Ovary (tissue), 3 donors: ENCODE results near the gene NTRK3.

Source experiments
- POLR2A ChIP-seq: fragments of 450-650 bp; IDR thresholded peaks from one replicate; pipeline ENCODE4 v1.6.1; 2017; ENCODE audit warnings: antibody characterized with exemption, mild to moderate bottlenecking, moderate library complexity
- TF ChIP-seq, protein P1 (sequence below), 3 donors: fragments of 450-650 bp in 2 of 3; fragments of 200-600 bp in 1 of 3; IDR thresholded peaks; one replicate each; pipeline versions ENCODE4 v1.5.1 to v1.8.0; 2016 to 2022; ENCODE audit warnings: antibody characterized with exemption in 3 of 3, mild to moderate bottlenecking in 1 of 3
- donor health status: DM: no; HTN: no; CAD: no.

DNA sequence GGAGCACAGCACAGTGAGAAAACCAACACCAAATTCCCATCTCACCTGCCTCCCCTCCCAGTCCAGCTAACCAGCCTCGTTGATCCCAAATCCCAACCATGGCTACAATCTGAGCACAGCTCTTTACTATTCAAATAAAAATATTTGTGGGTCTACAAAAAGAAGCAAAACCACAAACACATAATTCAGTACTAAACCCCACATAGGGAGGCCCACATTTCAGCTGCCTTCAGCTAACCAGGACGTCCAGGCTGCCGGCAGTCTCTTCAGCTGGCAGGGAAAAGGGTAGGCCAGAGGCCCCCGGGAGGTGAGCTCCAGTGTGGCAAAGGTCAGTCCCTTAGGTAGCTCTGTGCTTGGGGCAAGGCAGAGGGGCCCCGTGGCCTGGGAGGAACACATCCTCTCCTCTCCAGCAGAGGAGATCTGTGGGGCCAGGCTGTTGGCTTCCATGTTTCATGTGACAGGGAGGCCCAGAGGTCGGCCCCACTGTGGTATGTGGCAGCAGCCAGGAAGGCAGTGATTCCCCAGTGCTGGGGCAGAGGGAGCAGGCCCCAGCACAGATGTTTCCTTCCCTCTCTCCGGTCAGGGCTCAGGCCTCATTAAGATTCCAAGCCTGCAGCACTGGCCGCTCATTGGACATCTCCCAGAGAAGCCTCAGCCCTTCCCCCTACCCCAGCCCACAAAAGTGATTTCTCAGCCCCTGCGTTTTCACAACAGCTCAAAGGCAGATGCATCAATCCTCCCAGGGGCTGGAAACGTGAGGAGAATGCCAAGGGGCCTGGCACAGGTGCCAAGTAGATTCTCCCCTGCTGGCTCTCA, 381.4 kb downstream of the NTRK3 start:
- no peak for TF ChIP-seq POLR2A
- TF ChIP-seq, protein P1, sequence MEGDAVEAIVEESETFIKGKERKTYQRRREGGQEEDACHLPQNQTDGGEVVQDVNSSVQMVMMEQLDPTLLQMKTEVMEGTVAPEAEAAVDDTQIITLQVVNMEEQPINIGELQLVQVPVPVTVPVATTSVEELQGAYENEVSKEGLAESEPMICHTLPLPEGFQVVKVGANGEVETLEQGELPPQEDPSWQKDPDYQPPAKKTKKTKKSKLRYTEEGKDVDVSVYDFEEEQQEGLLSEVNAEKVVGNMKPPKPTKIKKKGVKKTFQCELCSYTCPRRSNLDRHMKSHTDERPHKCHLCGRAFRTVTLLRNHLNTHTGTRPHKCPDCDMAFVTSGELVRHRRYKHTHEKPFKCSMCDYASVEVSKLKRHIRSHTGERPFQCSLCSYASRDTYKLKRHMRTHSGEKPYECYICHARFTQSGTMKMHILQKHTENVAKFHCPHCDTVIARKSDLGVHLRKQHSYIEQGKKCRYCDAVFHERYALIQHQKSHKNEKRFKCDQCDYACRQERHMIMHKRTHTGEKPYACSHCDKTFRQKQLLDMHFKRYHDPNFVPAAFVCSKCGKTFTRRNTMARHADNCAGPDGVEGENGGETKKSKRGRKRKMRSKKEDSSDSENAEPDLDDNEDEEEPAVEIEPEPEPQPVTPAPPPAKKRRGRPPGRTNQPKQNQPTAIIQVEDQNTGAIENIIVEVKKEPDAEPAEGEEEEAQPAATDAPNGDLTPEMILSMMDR (IDR thresholded peaks at IDR 0.05) = no peak
